WTC11 (cell line): ENCODE results near the gene EFCAB8. TPM values are rescaled to one million over a fixed set of nuclear protein-coding genes. Genes with fewer than 3 reads are reported as not detected.

Source experiments
- ATAC-seq: fragments of 200-7000 bp; cut with Tn5 transposase; 2 replicates; pipeline ENCODE4 v1.10.0; 2021; ENCODE audit warnings: mild to moderate bottlenecking, moderate library complexity
- CTCF ChIA-PET: fragments of 300-600 bp; sonication (Branson Sonifier 250); formaldehyde crosslinking; loops from one replicate; lab custom pipeline; 2021; ENCODE audit warnings: antibody characterized with exemption; lab: Charles Lee
- POLR2A ChIA-PET: fragments of 350-600 bp; sonication (Branson Sonifier 250); formaldehyde crosslinking; loops from one replicate; lab custom pipeline; 2021; ENCODE audit warnings: antibody characterized with exemption; lab: Charles Lee
- DNase-seq: peaks from one replicate; pipeline ENCODE4 v3.0.0; 2021; ENCODE audit warnings: low spot score
- H3K27ac Mint-ChIP-seq: 2 replicates; pipeline ENCODE4 v1.8.0; 2021; ENCODE audit warnings: mixed read lengths
- H3K27me3 Mint-ChIP-seq: 2 replicates; pipeline ENCODE4 v1.8.0; 2021; ENCODE audit warnings: low read depth, mild to moderate bottlenecking, moderate library complexity, mixed read lengths
- H3K36me3 Mint-ChIP-seq: 2 replicates; pipeline ENCODE4 v1.8.0; 2021; ENCODE audit warnings: mixed read lengths
- H3K4me1 Mint-ChIP-seq: 2 replicates; pipeline ENCODE4 v1.8.0; 2022; ENCODE audit warnings: mixed read lengths
- H3K4me3 Mint-ChIP-seq: 2 replicates; pipeline ENCODE4 v1.8.0; 2021; ENCODE audit warnings: mild to moderate bottlenecking, moderate library complexity, mixed read lengths
- H3K9me3 Mint-ChIP-seq: 2 replicates; pipeline ENCODE4 v1.8.0; 2021; ENCODE audit warnings: mixed read lengths
- ARID4B ChIP-seq: sonication (generic); formaldehyde crosslinking; IDR thresholded peaks from 2 replicates; pipeline ENCODE4 v1.8.0; 2023; ENCODE audit warnings: missing genetic modification reagents, mild to moderate bottlenecking, borderline replicate concordance
- ATF1 ChIP-seq: sonication (generic); formaldehyde crosslinking; IDR thresholded peaks from 2 replicates; pipeline ENCODE4 v1.8.1; 2023; ENCODE audit warnings: mild to moderate bottlenecking, moderate library complexity, missing genetic modification reagents
- CREB1 ChIP-seq: sonication (generic); formaldehyde crosslinking; IDR thresholded peaks from 2 replicates; pipeline ENCODE4 v1.8.0; 2023; ENCODE audit warnings: mild to moderate bottlenecking, missing genetic modification reagents
- E2F4 ChIP-seq: sonication (generic); formaldehyde crosslinking; IDR thresholded peaks from 2 replicates; pipeline ENCODE4 v1.8.1; 2022; ENCODE audit warnings: low read depth, mild to moderate bottlenecking, moderate library complexity, missing genetic modification reagents, borderline replicate concordance
- MXD4 ChIP-seq: fragments of 250-450 bp; sonication (Bioruptor Pico); IDR thresholded peaks from 2 replicates; pipeline ENCODE4 v1.8.0; 2021; ENCODE audit warnings: mild to moderate bottlenecking, moderate library complexity, borderline replicate concordance
- NFYB ChIP-seq: sonication (generic); formaldehyde crosslinking; conservative IDR thresholded peaks from 2 replicates; pipeline ENCODE4 v1.8.0; 2022; ENCODE audit warnings: low read depth, missing genetic modification reagents
- OVOL2 ChIP-seq: fragments of 250-450 bp; sonication (Bioruptor Pico); IDR thresholded peaks from 2 replicates; pipeline ENCODE4 v1.9.0; 2021; ENCODE audit warnings: mild to moderate bottlenecking, borderline replicate concordance
- SMAD3 ChIP-seq: sonication (generic); formaldehyde crosslinking; IDR thresholded peaks from 2 replicates; pipeline ENCODE4 v1.8.0; 2022; ENCODE audit warnings: missing genetic modification reagents, mild to moderate bottlenecking, borderline replicate concordance
- TEAD4 ChIP-seq: sonication (generic); formaldehyde crosslinking; IDR thresholded peaks from 2 replicates; pipeline ENCODE4 v1.8.0; 2022; ENCODE audit warnings: mild to moderate bottlenecking, missing genetic modification reagents
- ZNF138 ChIP-seq: sonication (generic); formaldehyde crosslinking; conservative IDR thresholded peaks from 2 replicates; pipeline ENCODE4 v1.8.1; 2022; ENCODE audit warnings: mild to moderate bottlenecking, moderate library complexity, missing genetic modification reagents
- ZNF219 ChIP-seq: sonication (generic); formaldehyde crosslinking; IDR thresholded peaks from 2 replicates; pipeline ENCODE4 v1.8.0; 2023; ENCODE audit warnings: missing genetic modification reagents, mild to moderate bottlenecking, borderline replicate concordance
- ZNF396 ChIP-seq: fragments of 250-450 bp; sonication (Bioruptor Pico); IDR thresholded peaks from 2 replicates; pipeline ENCODE4 v1.8.0; 2021; ENCODE audit warnings: mild to moderate bottlenecking, moderate library complexity, borderline replicate concordance
- total RNA-seq: library from RNA; stranded (reverse); gene quantifications from 3 replicates; pipeline ENCODE4 v1.2.3, GENCODE V29; 2021
- TF ChIP-seq, protein P1 (sequence below): fragments of 250-450 bp; sonication (Bioruptor Pico); IDR thresholded peaks from 2 replicates; pipeline ENCODE4 v1.9.0; 2021; ENCODE audit warnings: mild to moderate bottlenecking
- TF ChIP-seq, protein P2 (sequence below): sonication (generic); formaldehyde crosslinking; IDR thresholded peaks from 2 replicates; pipeline ENCODE4 v1.8.1; 2022; ENCODE audit warnings: low read depth, missing genetic modification reagents, borderline replicate concordance
- TF ChIP-seq, protein P3 (sequence below): sonication (generic); formaldehyde crosslinking; IDR thresholded peaks from 2 replicates; pipeline ENCODE4 v1.8.1; 2023; ENCODE audit warnings: mild to moderate bottlenecking, moderate library complexity, missing genetic modification reagents

EFCAB8 gene
- total RNA-seq, 1 experiment from 2014 or later: 0.17 TPM

DNA sequence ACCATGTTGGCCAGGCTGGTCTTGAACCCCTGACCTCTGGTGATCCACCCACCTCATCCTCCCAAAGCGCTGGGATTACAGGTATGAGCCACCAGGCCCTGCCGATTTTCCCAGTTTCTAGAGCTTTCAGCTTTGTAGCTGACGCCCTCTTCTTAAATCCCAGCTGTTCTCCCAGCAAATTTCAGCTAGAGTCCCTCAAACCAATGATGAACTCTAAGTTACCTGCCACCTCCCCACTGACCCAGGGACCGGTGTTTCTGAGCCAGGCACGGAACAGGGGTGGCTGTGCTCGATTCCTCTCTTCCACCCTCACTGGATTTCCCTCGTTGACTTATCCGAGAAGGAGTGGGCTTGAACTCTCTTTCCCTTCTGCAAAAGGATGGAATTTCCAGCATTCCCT, 106.4 kb downstream of the EFCAB8 start (continued):
- TF ChIP-seq, protein P1, sequence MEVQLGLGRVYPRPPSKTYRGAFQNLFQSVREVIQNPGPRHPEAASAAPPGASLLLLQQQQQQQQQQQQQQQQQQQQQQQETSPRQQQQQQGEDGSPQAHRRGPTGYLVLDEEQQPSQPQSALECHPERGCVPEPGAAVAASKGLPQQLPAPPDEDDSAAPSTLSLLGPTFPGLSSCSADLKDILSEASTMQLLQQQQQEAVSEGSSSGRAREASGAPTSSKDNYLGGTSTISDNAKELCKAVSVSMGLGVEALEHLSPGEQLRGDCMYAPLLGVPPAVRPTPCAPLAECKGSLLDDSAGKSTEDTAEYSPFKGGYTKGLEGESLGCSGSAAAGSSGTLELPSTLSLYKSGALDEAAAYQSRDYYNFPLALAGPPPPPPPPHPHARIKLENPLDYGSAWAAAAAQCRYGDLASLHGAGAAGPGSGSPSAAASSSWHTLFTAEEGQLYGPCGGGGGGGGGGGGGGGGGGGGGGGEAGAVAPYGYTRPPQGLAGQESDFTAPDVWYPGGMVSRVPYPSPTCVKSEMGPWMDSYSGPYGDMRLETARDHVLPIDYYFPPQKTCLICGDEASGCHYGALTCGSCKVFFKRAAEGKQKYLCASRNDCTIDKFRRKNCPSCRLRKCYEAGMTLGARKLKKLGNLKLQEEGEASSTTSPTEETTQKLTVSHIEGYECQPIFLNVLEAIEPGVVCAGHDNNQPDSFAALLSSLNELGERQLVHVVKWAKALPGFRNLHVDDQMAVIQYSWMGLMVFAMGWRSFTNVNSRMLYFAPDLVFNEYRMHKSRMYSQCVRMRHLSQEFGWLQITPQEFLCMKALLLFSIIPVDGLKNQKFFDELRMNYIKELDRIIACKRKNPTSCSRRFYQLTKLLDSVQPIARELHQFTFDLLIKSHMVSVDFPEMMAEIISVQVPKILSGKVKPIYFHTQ: no peak
- TF ChIP-seq, all 79 proteins: peak for 0

- CTCF ChIA-PET: interaction anchor here (1.0 kb wide), 1 partner anchor 39 kb away, joined by 3 read pairs; the partner anchor contains the start of gene SUN5
- Mint-ChIP-seq H3K9me3 (no peaks in the 10 kb centered on the region), H3K27me3 (no peaks in the 10 kb centered on the region; the same call in none of the 2 replicates), H3K36me3 (no peaks in the 10 kb centered on the region), H3K4me3 (no peak overlapping the region), H3K4me1 (no peaks in the 10 kb centered on the region), H3K27ac (no peak overlapping the region)
- no peak for ATAC-seq
- DNase-seq: peak; percentile 4
- POLR2A ChIA-PET: no interaction called here
- TF ChIP-seq SMAD3 (CRISPR knock-in tag) (no peak), ZNF396 (CRISPR knock-in tag) (no peak), TEAD4 (CRISPR knock-in tag) (no peak), OVOL2 (CRISPR knock-in tag) (no peak), ZNF219 (CRISPR knock-in tag) (no peak), MXD4 (CRISPR knock-in tag) (no peak), ZNF138 (no peak), NFYB (no peak), CREB1 (CRISPR knock-in tag) (no peak), ATF1 (CRISPR knock-in tag) (no peak), E2F4 (CRISPR knock-in tag) (no peak), ARID4B (CRISPR knock-in tag) (no peak)
- TF ChIP-seq, protein P2, sequence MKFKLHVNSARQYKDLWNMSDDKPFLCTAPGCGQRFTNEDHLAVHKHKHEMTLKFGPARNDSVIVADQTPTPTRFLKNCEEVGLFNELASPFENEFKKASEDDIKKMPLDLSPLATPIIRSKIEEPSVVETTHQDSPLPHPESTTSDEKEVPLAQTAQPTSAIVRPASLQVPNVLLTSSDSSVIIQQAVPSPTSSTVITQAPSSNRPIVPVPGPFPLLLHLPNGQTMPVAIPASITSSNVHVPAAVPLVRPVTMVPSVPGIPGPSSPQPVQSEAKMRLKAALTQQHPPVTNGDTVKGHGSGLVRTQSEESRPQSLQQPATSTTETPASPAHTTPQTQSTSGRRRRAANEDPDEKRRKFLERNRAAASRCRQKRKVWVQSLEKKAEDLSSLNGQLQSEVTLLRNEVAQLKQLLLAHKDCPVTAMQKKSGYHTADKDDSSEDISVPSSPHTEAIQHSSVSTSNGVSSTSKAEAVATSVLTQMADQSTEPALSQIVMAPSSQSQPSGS (CRISPR knock-in tag): no peak
- TF ChIP-seq, protein P3, sequence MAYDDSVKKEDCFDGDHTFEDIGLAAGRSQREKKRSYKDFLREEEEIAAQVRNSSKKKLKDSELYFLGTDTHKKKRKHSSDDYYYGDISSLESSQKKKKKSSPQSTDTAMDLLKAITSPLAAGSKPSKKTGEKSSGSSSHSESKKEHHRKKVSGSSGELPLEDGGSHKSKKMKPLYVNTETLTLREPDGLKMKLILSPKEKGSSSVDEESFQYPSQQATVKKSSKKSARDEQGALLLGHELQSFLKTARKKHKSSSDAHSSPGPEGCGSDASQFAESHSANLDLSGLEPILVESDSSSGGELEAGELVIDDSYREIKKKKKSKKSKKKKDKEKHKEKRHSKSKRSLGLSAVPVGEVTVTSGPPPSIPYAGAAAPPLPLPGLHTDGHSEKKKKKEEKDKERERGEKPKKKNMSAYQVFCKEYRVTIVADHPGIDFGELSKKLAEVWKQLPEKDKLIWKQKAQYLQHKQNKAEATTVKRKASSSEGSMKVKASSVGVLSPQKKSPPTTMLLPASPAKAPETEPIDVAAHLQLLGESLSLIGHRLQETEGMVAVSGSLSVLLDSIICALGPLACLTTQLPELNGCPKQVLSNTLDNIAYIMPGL (CRISPR knock-in tag): no peak
Observed at GRCh38 chr20:32965581-32966373, 107.1 kb downstream of the EFCAB8 start.
